Activated naive CD8-positive, alpha-beta T cell (primary cell): ENCODE results near the gene QRFP.

Experiments used
- H3K27ac Mint-ChIP-seq: one replicate; pipeline ENCODE4 v1.8.0; 2021; ENCODE audit warnings: mixed read lengths
- H3K27me3 Mint-ChIP-seq: one replicate; pipeline ENCODE4 v1.8.0; 2021; ENCODE audit warnings: mixed read lengths
- H3K36me3 Mint-ChIP-seq: one replicate; pipeline ENCODE4 v1.8.0; 2021; ENCODE audit warnings: mixed read lengths
- H3K4me1 Mint-ChIP-seq: one replicate; pipeline ENCODE4 v1.8.0; 2021; ENCODE audit warnings: low read depth, mixed read lengths
- H3K4me3 Mint-ChIP-seq: one replicate; pipeline ENCODE4 v1.8.0; 2021; ENCODE audit warnings: mild to moderate bottlenecking, mixed read lengths
- H3K9me3 Mint-ChIP-seq: one replicate; pipeline ENCODE4 v1.8.0; 2021; ENCODE audit warnings: low read depth, mixed read lengths

The QRFP gene

GRCh38 chr9:130896233-130897014 lies at the start of gene QRFP:
QRFP (minus strand) TSS chr9:130896812; CDS start chr9:130893838, 2,974 bp downstream.
- Mint-ChIP-seq H3K9me3 (no peaks in the 10 kb centered on the region), H3K27me3 (no peaks in the 10 kb centered on the region), H3K4me3 (no peak within 1 kb of the TSS), H3K36me3 (no peaks in the 10 kb centered on the region), H3K27ac (no peak within 1 kb of the TSS), H3K4me1 (no peaks in the 10 kb centered on the region)

GRCh38 chr9:130945173-130945572 lies 48.6 kb upstream of the QRFP start:
- Mint-ChIP-seq H3K27me3 (peaks cover 26% of the 10 kb centered on the region), H3K27ac (no peak overlapping the region)

DNA sequence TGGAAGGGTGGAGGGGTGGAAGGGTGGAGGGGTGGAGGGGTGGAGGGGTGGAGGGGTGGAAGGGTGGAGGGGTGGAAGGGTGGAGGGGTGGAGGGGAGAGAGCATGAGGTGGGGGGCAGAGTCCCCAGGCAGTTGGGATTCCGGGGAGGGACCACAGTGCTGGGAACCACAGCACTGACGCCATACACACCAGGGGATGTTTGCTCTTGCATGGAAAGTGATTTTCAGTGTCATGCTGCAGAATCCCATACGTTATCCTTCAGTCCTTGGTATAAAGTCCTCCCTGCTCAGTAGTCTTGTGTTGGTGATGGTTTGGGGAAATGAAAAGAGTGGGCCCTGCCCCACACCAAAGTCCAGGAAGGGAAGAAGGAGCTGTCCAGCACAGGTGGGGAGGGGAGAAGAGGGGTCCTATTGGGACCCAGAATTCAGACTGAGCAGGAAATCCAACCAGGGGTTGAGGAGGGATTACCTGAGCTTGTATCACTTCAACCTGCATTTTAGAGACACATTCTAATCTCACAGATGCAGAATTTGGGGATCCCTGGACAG lies 48.0 kb upstream of the QRFP start:
- Mint-ChIP-seq H3K9me3 (no peaks in the 10 kb centered on the region), H3K36me3 (no peaks in the 10 kb centered on the region), H3K4me1 (peaks cover 4% of the 10 kb centered on the region), H3K27ac (no peak overlapping the region), H3K27me3 (peaks cover 26% of the 10 kb centered on the region), H3K4me3 (no peak overlapping the region)

More at GRCh38 chr9:130945173-130945572, 48.6 kb upstream of the QRFP start:
- no peaks in the 10 kb centered on the region for H3K9me3 Mint-ChIP-seq
- no peak overlapping the region for H3K4me3 Mint-ChIP-seq
- peaks cover 4% of the 10 kb centered on the region for H3K4me1 Mint-ChIP-seq
- no peaks in the 10 kb centered on the region for H3K36me3 Mint-ChIP-seq

GRCh38 chr9:130943777-130944176 lies 47.2 kb upstream of the QRFP start:
- Mint-ChIP-seq H3K36me3 (no peaks in the 10 kb centered on the region), H3K4me1 (peaks cover 5% of the 10 kb centered on the region), H3K9me3 (no peaks in the 10 kb centered on the region), H3K27me3 (peaks cover 23% of the 10 kb centered on the region), H3K4me3 (no peak overlapping the region), H3K27ac (no peak overlapping the region)

DNA sequence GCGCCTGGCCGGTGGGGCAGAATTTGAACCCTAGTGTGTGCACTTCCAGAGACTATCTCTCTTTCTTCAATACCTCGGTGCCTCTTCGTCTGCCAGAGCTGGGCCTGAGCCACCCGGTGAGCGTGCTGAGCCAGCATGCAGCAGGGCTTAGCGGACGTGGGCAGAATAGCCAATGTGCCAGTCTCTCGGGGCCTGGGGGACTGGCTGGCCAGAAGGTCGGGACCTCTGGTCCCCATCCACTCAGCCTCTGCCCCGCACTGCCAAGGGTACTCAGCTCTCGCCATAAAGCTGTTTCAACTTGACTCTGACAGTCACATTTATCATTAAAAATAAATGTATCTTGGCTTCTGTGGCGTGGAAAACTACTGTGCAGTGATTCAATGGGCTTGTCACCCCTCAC lies 46.6 kb upstream of the QRFP start:
- H3K9me3 Mint-ChIP-seq: no peaks in the 10 kb centered on the region
- peaks cover 21% of the 10 kb centered on the region for H3K27me3 Mint-ChIP-seq
- no peak overlapping the region for H3K27ac Mint-ChIP-seq
- no peak overlapping the region for H3K4me3 Mint-ChIP-seq
- peaks cover 5% of the 10 kb centered on the region for H3K4me1 Mint-ChIP-seq
- H3K36me3 Mint-ChIP-seq: no peaks in the 10 kb centered on the region

DNA sequence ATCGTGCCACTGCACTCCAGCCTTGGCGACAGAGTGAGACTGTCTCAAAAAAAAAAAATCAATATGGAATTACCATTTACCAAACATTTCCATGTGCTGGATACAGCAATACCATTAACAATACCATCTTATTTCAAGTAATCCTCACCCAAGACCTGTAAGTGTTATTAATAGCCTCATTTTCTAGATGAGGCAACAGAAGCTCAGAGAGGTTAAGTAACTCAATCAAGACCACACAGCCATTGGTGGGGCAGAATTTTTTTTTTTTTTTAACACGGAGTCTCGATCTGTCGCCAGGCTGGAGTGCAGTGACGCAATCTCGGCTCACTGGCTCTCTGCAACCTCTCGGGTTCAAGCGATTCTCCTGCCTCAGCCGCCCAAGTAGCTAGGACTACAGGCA lies 46.1 kb upstream of the QRFP start:
- H3K4me1 Mint-ChIP-seq: peaks cover 5% of the 10 kb centered on the region
- peaks cover 22% of the 10 kb centered on the region for H3K27me3 Mint-ChIP-seq
- H3K27ac Mint-ChIP-seq: no peak overlapping the region
- no peak overlapping the region for H3K4me3 Mint-ChIP-seq
- no peaks in the 10 kb centered on the region for H3K36me3 Mint-ChIP-seq
- H3K9me3 Mint-ChIP-seq: no peaks in the 10 kb centered on the region

- Mint-ChIP-seq H3K4me1 (peaks cover 7% of the 10 kb centered on the region), H3K27ac (no peak overlapping the region), H3K27me3 (peaks cover 24% of the 10 kb centered on the region), H3K4me3 (no peak overlapping the region), H3K36me3 (no peaks in the 10 kb centered on the region), H3K9me3 (no peaks in the 10 kb centered on the region)
These were observed 45.5 kb upstream of the QRFP start for GRCh38 chr9:130942084-130942483.

GRCh38 chr9:130940693-130941576 lies 44.3 kb upstream of the QRFP start:
- Mint-ChIP-seq H3K36me3 (no peaks in the 10 kb centered on the region), H3K9me3 (no peaks in the 10 kb centered on the region), H3K4me3 (peak overlapping the region; percentile 27), H3K27me3 (peaks cover 30% of the 10 kb centered on the region), H3K27ac (no peak overlapping the region), H3K4me1 (peaks cover 8% of the 10 kb centered on the region)

DNA sequence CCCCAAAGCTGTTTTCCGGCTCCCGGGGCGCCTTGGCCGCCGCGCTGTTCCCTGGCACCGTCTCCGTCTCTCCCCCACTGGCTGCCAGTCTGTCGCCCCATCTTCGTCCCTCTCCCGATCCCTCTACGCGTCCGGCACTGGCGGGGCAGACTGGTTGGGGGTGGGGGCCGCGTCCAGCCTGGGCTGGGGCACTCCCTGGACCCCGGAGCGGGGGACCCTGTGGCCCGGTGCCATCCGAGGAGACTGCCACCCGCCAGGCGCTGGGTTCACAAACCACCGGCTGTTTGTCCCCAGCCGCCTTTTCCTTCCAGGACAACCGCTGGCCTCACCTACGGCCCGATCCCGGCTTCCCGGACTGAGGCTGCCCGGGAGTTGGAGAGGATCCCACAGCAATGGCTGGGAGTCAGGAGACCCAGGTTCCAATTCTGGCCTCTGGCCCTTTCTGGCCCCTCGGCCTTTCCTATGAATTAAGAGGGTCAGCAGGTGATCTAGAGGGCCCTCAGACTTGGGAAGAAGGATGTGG lies 43.5 kb upstream of the QRFP start:
- Mint-ChIP-seq H3K27me3 (peaks cover 30% of the 10 kb centered on the region), H3K27ac (no peak overlapping the region), H3K4me3 (no peak overlapping the region), H3K4me1 (peaks cover 8% of the 10 kb centered on the region), H3K9me3 (no peaks in the 10 kb centered on the region), H3K36me3 (no peaks in the 10 kb centered on the region)

DNA sequence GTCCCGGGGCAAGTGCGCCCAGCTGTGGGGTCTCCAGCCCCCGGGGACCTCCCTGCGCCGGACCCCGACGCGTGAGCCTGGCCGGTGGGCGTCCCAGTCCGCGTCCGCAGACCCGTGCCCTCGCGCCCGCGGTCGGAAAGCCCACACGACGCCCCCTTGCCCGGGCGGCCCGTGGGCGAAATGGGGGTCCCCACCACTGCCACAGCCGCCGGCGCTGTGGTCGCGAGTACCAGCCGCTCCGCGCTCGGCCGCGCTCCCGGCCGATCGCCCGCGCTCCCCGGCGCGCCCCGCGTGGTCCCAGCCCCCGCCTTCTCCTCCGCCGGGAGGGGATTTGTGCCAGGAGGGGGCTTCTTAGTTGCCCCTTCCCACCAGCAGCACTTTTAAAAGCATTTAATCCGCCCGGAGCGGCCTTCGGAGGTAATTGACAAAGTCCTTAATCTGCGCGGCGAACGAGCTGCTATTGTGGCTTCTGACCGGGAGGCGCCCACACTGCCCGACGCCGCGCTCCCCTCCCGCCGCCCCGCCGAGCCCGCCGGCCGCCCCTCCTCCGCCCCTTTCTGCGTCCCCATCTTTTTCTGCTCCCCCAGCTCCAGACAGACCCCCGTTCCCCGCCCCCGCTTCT lies 42.9 kb upstream of the QRFP start:
- H3K27me3 Mint-ChIP-seq: peaks cover 34% of the 10 kb centered on the region
- H3K9me3 Mint-ChIP-seq: no peaks in the 10 kb centered on the region
- no peaks in the 10 kb centered on the region for H3K36me3 Mint-ChIP-seq
- peaks cover 8% of the 10 kb centered on the region for H3K4me1 Mint-ChIP-seq
- no peak overlapping the region for H3K4me3 Mint-ChIP-seq
- no peak overlapping the region for H3K27ac Mint-ChIP-seq

GRCh38 chr9:130938652-130939404 lies 42.2 kb upstream of the QRFP start, which contains the start of gene FIBCD1:
FIBCD1 (minus strand) TSS chr9:130939247; CDS start chr9:130938607, 640 bp downstream.
- H3K27ac Mint-ChIP-seq: no peak within 1 kb of the TSS
- H3K4me1 Mint-ChIP-seq: peaks cover 8% of the 10 kb centered on the region
- H3K4me3 Mint-ChIP-seq: peak within 1 kb of the TSS; percentile 73
- peaks cover 33% of the 10 kb centered on the region for H3K27me3 Mint-ChIP-seq
- no peaks in the 10 kb centered on the region for H3K9me3 Mint-ChIP-seq
- H3K36me3 Mint-ChIP-seq: no peaks in the 10 kb centered on the region

- Mint-ChIP-seq H3K27ac (no peak overlapping the region), H3K36me3 (no peaks in the 10 kb centered on the region), H3K4me1 (peaks cover 8% of the 10 kb centered on the region), H3K9me3 (no peaks in the 10 kb centered on the region), H3K4me3 (peak overlapping the region; percentile 59), H3K27me3 (peaks cover 31% of the 10 kb centered on the region)
These were observed 41.6 kb upstream of the QRFP start for GRCh38 chr9:130938184-130938651.

DNA sequence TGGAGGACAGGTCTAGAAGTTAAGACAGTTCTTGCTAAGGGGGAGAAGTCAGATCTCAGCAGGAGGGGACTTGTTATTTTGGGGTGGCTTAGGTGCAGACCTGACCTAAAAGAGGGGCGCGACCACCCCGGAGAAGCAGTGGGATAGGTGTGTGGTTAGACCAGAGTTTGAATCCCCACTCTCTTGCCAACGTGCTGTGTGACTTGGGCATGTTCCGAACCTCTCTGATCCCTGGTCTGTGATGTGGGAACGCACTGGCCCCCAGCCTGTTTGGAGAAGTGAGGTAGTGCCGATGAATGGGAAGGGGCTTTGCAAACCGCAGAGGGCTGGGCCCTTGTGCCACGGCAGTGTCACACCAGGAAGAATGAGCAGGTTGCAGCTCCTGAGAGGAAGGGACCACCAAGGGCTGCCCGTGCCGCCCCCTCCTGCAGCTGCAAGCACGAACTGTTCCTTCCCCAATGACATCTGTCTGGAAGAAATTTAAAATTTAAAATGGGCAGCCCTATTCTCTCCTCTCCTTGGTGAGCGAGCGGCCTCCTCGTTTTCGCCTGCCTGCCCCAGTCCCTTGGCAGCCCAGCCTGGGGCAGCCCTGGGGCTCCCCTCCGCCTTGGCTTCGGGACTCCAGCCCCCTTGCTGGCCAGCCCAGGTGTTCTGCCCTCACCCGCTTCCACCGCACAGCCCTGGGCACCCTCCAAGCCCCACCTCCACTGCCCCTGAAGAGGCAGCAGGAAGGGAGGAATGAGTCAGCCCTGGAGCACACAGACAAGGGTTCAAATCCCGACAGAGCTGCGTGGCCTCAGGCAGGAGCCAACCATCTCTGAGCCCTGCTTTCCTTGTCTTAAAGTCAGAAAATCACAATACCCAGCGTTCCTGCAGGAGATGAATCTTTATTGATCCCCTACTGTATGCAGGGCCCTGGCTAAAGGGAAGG lies 40.8 kb upstream of the QRFP start:
- peak overlapping the region; percentile 59 for H3K4me3 Mint-ChIP-seq
- no peaks in the 10 kb centered on the region for H3K36me3 Mint-ChIP-seq
- H3K27ac Mint-ChIP-seq: no peak overlapping the region
- no peaks in the 10 kb centered on the region for H3K9me3 Mint-ChIP-seq
- H3K4me1 Mint-ChIP-seq: peaks cover 8% of the 10 kb centered on the region
- peaks cover 34% of the 10 kb centered on the region for H3K27me3 Mint-ChIP-seq
